B cell (primary cell): ENCODE measurements around the gene GYPC. TPM values are rescaled to one million over a fixed set of nuclear protein-coding genes. Genes with fewer than 3 reads are reported as not detected.

Experiments used
- ATAC-seq: fragments of 200-7000 bp; cut with Tn5 transposase; one replicate; pipeline ENCODE4 v1.10.0; 2021; ENCODE audit warnings: low read depth, mild to moderate bottlenecking, moderate number of reproducible peaks, moderate library complexity
- CTCF ChIA-PET: fragments of 350-600 bp; sonication (Branson Sonifier 250); formaldehyde crosslinking; loops from one replicate; lab custom pipeline; 2021; ENCODE audit warnings: antibody characterized with exemption, inconsistent platforms; lab: Charles Lee
- POLR2A ChIA-PET: fragments of 350-600 bp; sonication (Branson Sonifier 250); formaldehyde crosslinking; loops from one replicate; lab custom pipeline; 2021; ENCODE audit warnings: antibody characterized with exemption; lab: Charles Lee
- DNase-seq: peaks from one replicate; pipeline ENCODE4 v3.0.0; 2013
- H2AFZ ChIP-seq: 2 replicates; pipeline ENCODE4 v1.6.1; 2012; ENCODE audit warnings: mild to moderate bottlenecking, low read depth, low read length; ENCODE audit not compliant: insufficient read depth, poor library complexity, severe bottlenecking
- H3K27ac ChIP-seq, 2 donors: 1 replicate in 1 of 2; 2 replicates in 1 of 2; pipeline ENCODE4 v1.5.1; 2012 to 2013; ENCODE audit warnings: low read length in 2 of 2, mild to moderate bottlenecking in 2 of 2, moderate library complexity in 1 of 2
- H3K27me3 ChIP-seq, 4 experiments: fragments of 200-600 bp in 1 of 4; sonication (generic) in 1 of 4; replicated peaks in 1 of 4; 1 replicate in 2 of 4; 2 replicates in 2 of 4; pipeline versions ENCODE4 v1.6.1 to v1.7.0; 2013 to 2016; ENCODE audit warnings: low read length in 3 of 4, mild to moderate bottlenecking in 2 of 4, mixed read lengths in 1 of 4, moderate library complexity in 1 of 4; ENCODE audit not compliant: insufficient read depth in 4 of 4, control insufficient read depth in 3 of 4; ENCODE audit errors: control extremely low read depth in 1 of 4
- H3K36me3 ChIP-seq, 2 experiments: replicated peaks in 1 of 2; 1 replicate in 1 of 2; 2 replicates in 1 of 2; pipeline versions ENCODE4 v1.6.1 to v1.7.1; 2013; ENCODE audit warnings: low read length in 1 of 2; ENCODE audit not compliant: insufficient read depth in 2 of 2, control insufficient read depth in 1 of 2; ENCODE audit errors: control extremely low read depth in 1 of 2, extremely low read depth in 1 of 2
- H3K4me1 ChIP-seq, 2 donors: fragments of 200-600 bp in 1 of 2; sonication (generic) in 1 of 2; 1 replicate in 1 of 2; 2 replicates in 1 of 2; pipeline versions ENCODE4 v1.5.1 to v1.6.1; 2013 to 2017; ENCODE audit warnings: low read length in 2 of 2; ENCODE audit not compliant: control insufficient read depth in 2 of 2, insufficient read depth in 2 of 2
- H3K4me2 ChIP-seq: replicated peaks from 2 replicates; pipeline ENCODE3; 2012; ENCODE audit warnings: mild to moderate bottlenecking, low read depth, low read length; ENCODE audit not compliant: poor library complexity, severe bottlenecking
- H3K4me3 ChIP-seq, 5 experiments: fragments of 200-600 bp in 1 of 5; sonication (generic) in 1 of 5; 1 replicate in 3 of 5; 2 replicates in 2 of 5; pipeline versions ENCODE4 v1.5.1 to v1.7.0; 2011 to 2016; ENCODE audit warnings: low read length in 4 of 5, mild to moderate bottlenecking in 4 of 5, low read depth in 2 of 5, control low read depth in 1 of 5, moderate library complexity in 1 of 5; ENCODE audit not compliant: insufficient read depth in 1 of 5; ENCODE audit errors: control extremely low read depth in 1 of 5, extremely low read depth in 1 of 5
- H3K79me2 ChIP-seq: fragments of 200-600 bp; sonication (generic); one replicate; pipeline ENCODE4 v1.6.0; 2016; ENCODE audit warnings: low read length; ENCODE audit not compliant: control insufficient read depth, insufficient read depth
- H3K9ac ChIP-seq: fragments of 200-600 bp; sonication (generic); 2 replicates; pipeline ENCODE4 v1.6.1; 2017; ENCODE audit warnings: mild to moderate bottlenecking, low read length, moderate library complexity
- H3K9me3 ChIP-seq, 3 donors: one replicate each; pipeline versions ENCODE4 v1.6.1 to v1.7.1; 2013; ENCODE audit warnings: low read length in 2 of 3; ENCODE audit not compliant: control insufficient read depth in 2 of 3, insufficient read depth in 1 of 3; ENCODE audit errors: control extremely low read depth in 1 of 3
- H4K20me1 ChIP-seq: 2 replicates; pipeline ENCODE4 v1.6.0; 2012; ENCODE audit warnings: mild to moderate bottlenecking, low read length; ENCODE audit not compliant: insufficient read depth, control insufficient read depth, poor library complexity, severe bottlenecking
- H3K27ac Mint-ChIP-seq: one replicate; pipeline ENCODE4 v1.8.0; 2021; ENCODE audit warnings: mixed read lengths
- H3K27me3 Mint-ChIP-seq: one replicate; pipeline ENCODE4 v1.8.0; 2021; ENCODE audit warnings: mixed read lengths
- H3K4me1 Mint-ChIP-seq: one replicate; pipeline ENCODE4 v1.8.0; 2021; ENCODE audit warnings: mixed read lengths
- H3K4me3 Mint-ChIP-seq: one replicate; pipeline ENCODE4 v1.8.0; 2021; ENCODE audit warnings: mixed read lengths
- H3K9me3 Mint-ChIP-seq: one replicate; pipeline ENCODE4 v1.8.0; 2022; ENCODE audit warnings: mixed read lengths; ENCODE audit not compliant: insufficient read depth
- CTCF ChIP-seq: fragments of 200-600 bp; IDR thresholded peaks from one replicate; pipeline ENCODE4 v1.8.0; 2022; ENCODE audit warnings: antibody characterized with exemption, mild to moderate bottlenecking
- EZH2 ChIP-seq: IDR thresholded peaks from 2 replicates; pipeline ENCODE4 v1.6.1; 2012; ENCODE audit warnings: borderline replicate concordance, low read depth, mild to moderate bottlenecking, moderate library complexity, low read length; ENCODE audit not compliant: insufficient read depth, poor library complexity, severe bottlenecking
- WGBS: methylation state at CpG from one replicate; pipeline ENCODE4 v1.1.5; 2013; ENCODE audit warnings: missing lambda C conversion rate; ENCODE audit not compliant: insufficient coverage; 5-methylcytosine and 5-hydroxymethylcytosine counted together
- intact Hi-C: fragments of 100-400 bp; cut with micrococcal nuclease; formaldehyde crosslinking; loops from one replicate; pipeline ENCODE4 v1.10.0; 2022
- polyA plus RNA-seq: library from polyadenylated mRNA; depleted of rRNA; stranded (reverse); fragments of >200 nt; gene quantifications from 2 replicates; pipeline ENCODE4 v1.2.3, GENCODE V29; 2012
- total RNA-seq, 2 donors: library from RNA; stranded (reverse); fragments of 120-200 nt in 1 of 2; gene quantifications; 1 replicate in 1 of 2; 2 replicates in 1 of 2; pipeline versions ENCODE4 v1.2.3 to v1.2.4, GENCODE V29; 2013 to 2022

The GYPC gene
- total and polyA plus RNA-seq, 2 donors (not counting 1 experiment from before 2014, with no cell fraction given): 48.8 to 111 TPM

DNA sequence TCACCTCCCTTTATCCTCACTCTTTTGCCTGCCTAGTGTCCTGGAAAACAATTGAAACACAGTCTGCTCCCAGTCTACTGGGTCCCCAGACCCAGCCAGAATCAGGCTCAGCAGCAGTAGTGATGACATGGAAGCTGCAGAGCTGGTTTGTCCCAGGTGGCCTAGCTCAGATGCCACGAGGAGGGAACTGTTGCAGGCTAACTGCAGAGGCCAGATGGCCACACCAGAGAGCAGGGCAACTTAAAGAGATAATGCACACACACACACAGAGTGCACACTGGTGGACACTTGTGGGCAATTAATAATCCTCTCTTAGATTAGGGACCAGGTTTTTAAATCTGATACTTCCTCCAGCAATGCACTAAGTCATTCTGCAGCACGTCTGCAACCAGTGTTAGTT is 42.4 kb downstream of the GYPC start:
- Mint-ChIP-seq H3K9me3 (no peaks in the 10 kb centered on the region), H3K27ac (no peak overlapping the region), H3K4me1 (no peaks in the 10 kb centered on the region), H3K4me3 (no peak overlapping the region), H3K27me3 (no peaks in the 10 kb centered on the region)
- Histone ChIP-seq H3K4me2 (no peak overlapping the region), H3K9ac (no peak overlapping the region), H3K4me3 (no peak overlapping the region), H3K27me3 (no peaks in the 10 kb centered on the region), H2AFZ (no peak overlapping the region), H3K4me1 (no peaks in the 10 kb centered on the region), H3K36me3 (peaks cover 3 to 42% of the 10 kb centered on the region in 2 experiments), H3K9me3 (peaks cover 0 to 4% (median 0%) of the 10 kb centered on the region in 3 donors), H3K27ac (no peak overlapping the region), H3K79me2 (no peaks in the 10 kb centered on the region), H4K20me1 (no peaks in the 10 kb centered on the region)
- POLR2A ChIA-PET: no interaction called here
- ATAC-seq (no peak), DNase-seq (no peak)
- CTCF ChIA-PET: no interaction called here
- intact Hi-C loops: no loop called here
- 0% methylated on average over 1 of the region's 2 CpGs for WGBS
- TF ChIP-seq EZH2 (no peak), CTCF (no peak)

DNA sequence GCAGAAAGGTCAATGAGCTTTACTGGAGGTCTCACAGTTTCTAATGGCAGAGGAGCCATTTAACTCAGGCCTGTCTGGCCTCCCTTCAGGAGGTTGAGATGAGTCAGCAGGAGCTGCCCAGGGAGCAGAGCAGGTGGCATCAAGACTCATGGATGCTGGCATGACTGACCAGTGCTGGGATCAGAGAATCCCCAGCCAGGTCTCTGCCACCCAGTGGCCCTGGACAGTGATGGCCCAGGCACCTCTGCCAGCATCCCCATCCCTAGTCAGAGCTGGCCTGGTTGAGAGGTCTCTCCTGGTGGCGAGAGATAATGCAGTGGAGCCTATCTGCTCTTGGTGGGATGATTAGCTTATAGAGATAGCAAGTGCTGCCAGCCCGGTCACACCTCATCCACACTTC is 43.1 kb downstream of the GYPC start:
- Mint-ChIP-seq H3K27me3 (no peaks in the 10 kb centered on the region), H3K27ac (no peak overlapping the region), H3K4me3 (no peak overlapping the region), H3K4me1 (no peaks in the 10 kb centered on the region), H3K9me3 (no peaks in the 10 kb centered on the region)
- Histone ChIP-seq H4K20me1 (no peaks in the 10 kb centered on the region), H3K27me3 (no peaks in the 10 kb centered on the region), H3K4me3 (no peak overlapping the region), H3K4me2 (no peak overlapping the region), H3K79me2 (no peaks in the 10 kb centered on the region), H3K36me3 (peaks cover 3 to 37% of the 10 kb centered on the region in 2 experiments), H3K27ac (no peak overlapping the region), H2AFZ (no peak overlapping the region), H3K9ac (no peak overlapping the region), H3K4me1 (no peaks in the 10 kb centered on the region), H3K9me3 (no peaks in the 10 kb centered on the region)
- POLR2A ChIA-PET: no interaction called here
- no peak for DNase-seq
- TF ChIP-seq EZH2 (no peak), CTCF (no peak)
- intact Hi-C loops: no loop called here
- WGBS: no CpG with 5 or more reads among the region's 2 CpGs
- no peak for ATAC-seq
- CTCF ChIA-PET: no interaction called here
